Measurements from ENCODE around the gene DCC. TPM values are rescaled to one million over a fixed set of nuclear protein-coding genes. Genes with fewer than 3 reads are reported as not detected.
"Not testable (repeated sequence)": the region's sequence is repeated elsewhere in the genome, so short reads cannot be mapped to it uniquely, and the experiment has no call there.

Gene DCC
- total RNA-seq, 2 experiments from 2014 or later: not detected

DNA sequence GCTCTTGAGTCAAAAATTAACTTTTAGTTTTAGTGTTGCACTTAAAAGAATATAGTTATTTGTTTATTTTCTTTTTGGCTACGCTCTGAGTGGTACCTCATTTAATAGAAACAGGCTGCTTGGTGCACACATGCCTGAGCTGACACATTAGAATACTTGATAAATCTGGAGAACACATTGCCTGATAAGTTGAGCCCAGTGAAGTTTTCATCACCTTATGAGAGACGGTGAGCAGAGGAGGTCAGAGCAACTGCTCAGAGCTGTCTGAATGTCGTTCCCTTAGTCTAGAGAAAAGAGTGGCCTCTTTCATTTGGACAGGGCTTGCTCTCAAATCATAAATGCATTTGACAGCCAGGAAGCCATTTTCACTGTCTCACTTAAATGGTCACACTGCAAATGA is 1168.5 kb downstream of the DCC start:
- H3K9me3 Mint-ChIP-seq: no peaks in the 10 kb centered on the region
- DNase-seq: no peak
- CTCF ChIA-PET: no interaction called here
- H3K4me3 Mint-ChIP-seq: no peak overlapping the region
- H3K36me3 Mint-ChIP-seq (ENCODE audit: low read depth): no peaks in the 10 kb centered on the region
- H3K27me3 Mint-ChIP-seq: no peaks in the 10 kb centered on the region
- H3K27ac Mint-ChIP-seq: no peak overlapping the region
- no peaks in the 10 kb centered on the region for H3K4me1 Mint-ChIP-seq
- POLR2A ChIA-PET: no interaction called here

DNA sequence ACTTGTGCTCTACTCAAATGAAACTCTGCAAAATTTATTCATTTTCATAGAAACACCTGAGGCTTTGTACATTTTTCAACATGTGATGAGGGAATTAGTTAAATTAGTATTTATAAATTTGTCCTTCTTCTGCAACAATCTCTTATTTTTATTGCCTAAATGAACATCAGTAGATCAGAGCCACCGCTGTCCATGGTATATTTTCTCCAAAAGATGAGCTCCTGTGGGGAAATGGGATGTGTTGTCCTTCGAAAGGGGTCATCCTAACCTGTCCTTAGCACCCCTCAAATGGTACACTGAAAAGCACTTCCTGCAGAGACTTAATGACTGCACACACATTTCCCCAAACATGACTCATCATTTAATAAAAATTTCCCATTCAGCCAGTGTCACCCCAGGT is 1169.9 kb downstream of the DCC start:
- no peak overlapping the region for H3K4me3 Mint-ChIP-seq
- no peak for DNase-seq
- H3K9me3 Mint-ChIP-seq: no peaks in the 10 kb centered on the region
- CTCF ChIA-PET: no interaction called here
- H3K27ac Mint-ChIP-seq: no peak overlapping the region
- H3K27me3 Mint-ChIP-seq: no peaks in the 10 kb centered on the region
- no peaks in the 10 kb centered on the region for H3K4me1 Mint-ChIP-seq
- no peaks in the 10 kb centered on the region for H3K36me3 Mint-ChIP-seq (ENCODE audit: low read depth)
- POLR2A ChIA-PET: no interaction called here

DNA sequence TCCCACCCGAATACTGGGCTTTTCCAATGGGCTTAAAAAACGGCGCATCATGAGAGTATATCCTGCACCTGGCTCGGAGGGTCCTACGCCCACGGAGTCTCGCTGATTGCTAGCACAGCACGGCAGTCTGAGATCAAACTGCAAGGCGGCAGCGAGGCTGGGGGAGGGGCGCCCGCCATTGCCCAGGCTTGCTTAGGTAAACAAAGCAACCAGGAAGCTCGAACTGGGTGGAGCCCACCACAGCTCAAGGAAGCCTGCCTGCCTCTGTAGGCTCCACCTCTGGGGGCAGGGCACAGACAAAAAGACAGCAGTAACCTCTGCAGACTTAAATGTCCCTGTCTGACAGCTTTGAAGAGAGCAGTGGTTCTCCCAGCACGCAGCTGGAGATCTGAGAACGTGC is 1171.7 kb downstream of the DCC start:
- DNase-seq; H3K27ac Mint-ChIP-seq; H3K4me1 Mint-ChIP-seq; POLR2A ChIA-PET; H3K27me3 Mint-ChIP-seq; CTCF ChIA-PET; H3K36me3 Mint-ChIP-seq (ENCODE audit: low read depth); H3K4me3 Mint-ChIP-seq; H3K9me3 Mint-ChIP-seq: not testable (repeated sequence)

DNA sequence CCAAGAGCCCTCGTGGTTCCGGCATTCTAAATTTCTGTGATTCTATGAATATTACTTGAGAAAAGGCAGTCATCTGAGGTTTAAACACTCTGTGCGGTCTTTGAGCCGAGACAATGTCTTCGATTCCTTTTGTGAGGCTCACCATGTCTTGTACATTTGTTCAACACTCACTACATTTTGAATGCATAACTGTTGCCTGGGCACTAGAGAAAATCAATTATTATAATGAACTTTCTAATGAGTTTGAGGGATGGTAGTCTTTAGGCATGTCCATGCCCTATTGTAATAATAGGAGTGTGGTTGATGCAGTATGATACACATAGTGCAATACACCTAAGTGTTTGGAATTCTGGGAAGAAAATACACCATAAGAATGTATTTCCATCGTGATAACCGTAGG is 1181.1 kb downstream of the DCC start:
- Mint-ChIP-seq H3K4me3 (no peak overlapping the region), H3K9me3 (no peaks in the 10 kb centered on the region), H3K27me3 (no peaks in the 10 kb centered on the region), H3K4me1 (no peaks in the 10 kb centered on the region), H3K36me3 (ENCODE audit: low read depth) (no peaks in the 10 kb centered on the region), H3K27ac (no peak overlapping the region)
- CTCF ChIA-PET: no interaction called here
- DNase-seq: no peak
- POLR2A ChIA-PET: no interaction called here

DNA sequence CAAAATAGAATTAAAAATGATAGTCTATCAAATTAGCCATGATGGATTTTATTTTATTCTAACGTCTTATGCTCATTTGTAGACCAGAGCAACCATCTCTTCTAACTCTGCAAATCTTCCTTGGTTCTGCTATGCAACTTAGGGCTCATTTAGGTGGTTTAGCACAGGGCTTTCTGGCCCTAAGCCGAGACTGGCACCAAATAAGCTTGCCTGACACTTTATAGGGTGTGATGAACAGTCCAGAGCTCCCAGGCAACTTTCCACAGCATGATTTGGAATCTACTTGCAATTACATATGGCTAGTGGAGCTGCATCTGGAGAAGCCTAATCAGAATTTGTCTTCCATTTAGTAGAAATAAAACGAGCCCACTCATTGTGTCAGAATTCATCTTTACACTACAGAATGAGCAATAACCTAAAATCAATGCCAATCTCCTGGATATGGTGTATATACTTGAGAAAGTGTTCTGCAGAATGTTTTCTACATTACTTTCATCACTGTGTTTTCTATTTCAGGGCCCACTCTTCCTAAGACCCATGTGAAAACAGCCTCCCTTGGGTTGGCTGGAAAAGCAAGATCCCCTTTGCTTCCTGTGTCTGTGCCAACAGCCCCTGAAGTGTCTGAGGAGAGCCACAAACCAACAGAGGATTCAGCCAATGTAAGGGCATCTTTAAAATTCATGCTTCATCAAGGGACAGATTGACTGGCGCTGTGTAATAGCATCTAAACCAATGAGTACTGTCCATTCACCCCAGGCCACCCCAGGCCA is 1186.3 kb downstream of the DCC start:
- Mint-ChIP-seq H3K4me1 (no peaks in the 10 kb centered on the region), H3K27ac (no peak overlapping the region), H3K9me3 (no peaks in the 10 kb centered on the region), H3K36me3 (ENCODE audit: low read depth) (no peaks in the 10 kb centered on the region), H3K4me3 (no peak overlapping the region), H3K27me3 (no peaks in the 10 kb centered on the region)
- CTCF ChIA-PET: no interaction called here
- no peak for DNase-seq
- POLR2A ChIA-PET: no interaction called here

DNA sequence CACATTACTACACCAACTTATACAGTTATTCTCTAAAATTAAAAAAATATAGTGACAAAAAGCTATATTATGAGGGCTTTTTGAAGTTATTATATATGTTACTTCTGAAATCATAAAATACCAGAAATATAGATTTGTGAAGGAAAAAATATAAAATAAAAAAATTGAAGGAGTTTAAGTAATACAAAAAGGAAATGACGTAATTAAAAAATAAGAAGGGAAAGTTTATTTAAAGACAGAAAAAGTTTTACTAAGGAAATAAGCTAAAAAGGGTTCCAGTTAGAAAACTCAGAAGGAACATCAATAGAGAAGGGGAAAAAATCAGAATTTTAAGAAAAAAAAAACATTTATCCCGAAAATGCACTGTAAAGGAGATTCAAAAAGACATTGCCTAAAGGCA is 1187.4 kb downstream of the DCC start:
- no peaks in the 10 kb centered on the region for H3K9me3 Mint-ChIP-seq
- CTCF ChIA-PET: no interaction called here

DNA sequence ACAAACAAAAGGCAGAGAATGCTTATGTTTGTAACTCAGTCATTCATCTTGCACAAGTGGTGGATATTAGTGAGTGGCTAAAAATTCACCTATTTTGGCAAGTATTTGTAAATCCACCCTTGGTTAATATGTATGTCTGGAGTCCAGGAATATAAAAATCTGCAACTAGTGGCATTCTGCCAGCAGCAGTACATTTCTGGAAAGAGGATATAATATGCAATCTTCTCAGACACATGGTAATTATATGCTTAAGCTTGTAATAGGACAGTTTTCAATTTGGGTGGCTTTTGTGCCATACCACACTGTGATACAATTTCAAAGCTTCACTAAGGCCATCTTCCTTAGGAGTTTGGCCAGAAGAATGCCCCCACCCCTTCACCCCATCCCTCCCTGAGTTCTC is 1191.2 kb downstream of the DCC start:
- ChIA-PET POLR2A (no interaction called here), CTCF (no interaction called here)
- no peak for DNase-seq
- Mint-ChIP-seq H3K36me3 (ENCODE audit: low read depth) (no peaks in the 10 kb centered on the region), H3K27ac (no peak overlapping the region), H3K27me3 (no peaks in the 10 kb centered on the region), H3K4me3 (no peak overlapping the region), H3K4me1 (no peaks in the 10 kb centered on the region), H3K9me3 (no peaks in the 10 kb centered on the region)

More for the DNA sequence above, 1187.4 kb downstream of the DCC start:
- no peak overlapping the region for H3K4me3 Mint-ChIP-seq
- no peak for DNase-seq
- no peak overlapping the region for H3K27ac Mint-ChIP-seq
- no peaks in the 10 kb centered on the region for H3K4me1 Mint-ChIP-seq
- POLR2A ChIA-PET: no interaction called here
- H3K36me3 Mint-ChIP-seq (ENCODE audit: low read depth): no peaks in the 10 kb centered on the region
- H3K27me3 Mint-ChIP-seq: no peaks in the 10 kb centered on the region

DNA sequence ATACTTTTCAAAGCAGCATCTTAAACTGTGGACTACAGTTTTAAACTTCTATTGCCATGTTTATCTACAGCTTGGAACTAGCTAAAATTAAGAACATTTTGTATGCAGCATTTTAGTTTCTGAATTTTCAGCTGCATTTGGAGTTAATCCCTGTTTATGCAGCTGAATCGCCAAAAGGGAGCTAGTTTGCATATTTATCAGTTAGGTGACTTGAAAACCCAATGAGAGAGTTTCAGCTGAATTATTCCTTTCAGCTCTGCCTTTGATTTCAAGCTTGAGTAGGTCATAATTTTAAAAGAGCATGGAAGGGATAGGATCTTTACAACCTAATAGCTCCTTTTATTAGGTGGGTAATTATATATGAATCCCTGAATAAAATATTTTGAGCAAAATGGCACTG is 1191.9 kb downstream of the DCC start:
- no peaks in the 10 kb centered on the region for H3K4me1 Mint-ChIP-seq
- POLR2A ChIA-PET: no interaction called here

DNA sequence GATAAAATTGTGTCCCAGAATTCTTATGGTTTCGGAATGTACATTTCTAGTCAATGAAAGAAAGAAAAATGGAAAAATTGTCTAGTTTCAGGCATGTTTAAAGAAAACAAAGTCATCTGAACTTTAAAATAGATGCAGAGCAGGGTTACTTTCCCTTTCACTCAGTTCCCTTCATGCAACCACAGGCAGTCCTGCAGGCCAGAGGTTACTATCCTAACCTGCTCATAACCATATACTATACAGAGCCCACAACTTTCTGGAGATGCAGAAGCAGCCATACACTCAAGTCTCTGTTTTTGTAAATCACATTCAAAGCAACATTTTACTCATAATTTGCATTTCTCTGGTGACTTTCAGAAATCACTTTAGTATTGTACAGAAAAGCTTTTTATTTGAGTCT is 1194.2 kb downstream of the DCC start:
- ChIA-PET CTCF (no interaction called here), POLR2A (no interaction called here)
- Mint-ChIP-seq H3K4me1 (no peaks in the 10 kb centered on the region), H3K4me3 (no peak overlapping the region), H3K27me3 (no peaks in the 10 kb centered on the region), H3K27ac (no peak overlapping the region), H3K36me3 (ENCODE audit: low read depth) (no peaks in the 10 kb centered on the region), H3K9me3 (no peaks in the 10 kb centered on the region)
- DNase-seq: no peak

More for the DNA sequence above, 1191.9 kb downstream of the DCC start:
- Mint-ChIP-seq H3K27ac (no peak overlapping the region), H3K27me3 (no peaks in the 10 kb centered on the region), H3K4me3 (no peak overlapping the region), H3K36me3 (ENCODE audit: low read depth) (no peaks in the 10 kb centered on the region), H3K9me3 (no peaks in the 10 kb centered on the region)
- DNase-seq: no peak
- CTCF ChIA-PET: no interaction called here

DNA sequence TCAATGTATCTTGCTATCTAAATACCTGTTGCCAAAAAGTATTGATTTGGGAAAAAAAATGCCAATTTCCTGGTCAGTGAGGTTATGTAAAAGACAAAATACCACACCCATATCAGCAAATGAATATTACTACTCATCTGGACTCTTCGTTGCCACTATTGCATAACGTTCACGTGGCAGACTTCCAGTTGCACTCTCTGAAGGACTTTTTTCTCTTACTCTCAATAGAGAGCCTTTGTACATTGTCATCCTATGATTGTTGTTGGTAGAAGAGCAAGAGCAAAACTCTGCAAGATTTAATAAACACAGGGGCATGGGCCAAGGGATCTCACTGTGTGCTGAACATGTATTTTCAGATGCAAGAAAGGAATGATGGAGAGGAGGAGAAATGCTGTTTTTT is 1194.7 kb downstream of the DCC start:
- Mint-ChIP-seq H3K36me3 (ENCODE audit: low read depth) (no peaks in the 10 kb centered on the region), H3K9me3 (no peaks in the 10 kb centered on the region), H3K4me3 (no peak overlapping the region), H3K27me3 (no peaks in the 10 kb centered on the region), H3K4me1 (no peaks in the 10 kb centered on the region), H3K27ac (no peak overlapping the region)
- ChIA-PET POLR2A (no interaction called here), CTCF (no interaction called here)
- DNase-seq: no peak

DNA sequence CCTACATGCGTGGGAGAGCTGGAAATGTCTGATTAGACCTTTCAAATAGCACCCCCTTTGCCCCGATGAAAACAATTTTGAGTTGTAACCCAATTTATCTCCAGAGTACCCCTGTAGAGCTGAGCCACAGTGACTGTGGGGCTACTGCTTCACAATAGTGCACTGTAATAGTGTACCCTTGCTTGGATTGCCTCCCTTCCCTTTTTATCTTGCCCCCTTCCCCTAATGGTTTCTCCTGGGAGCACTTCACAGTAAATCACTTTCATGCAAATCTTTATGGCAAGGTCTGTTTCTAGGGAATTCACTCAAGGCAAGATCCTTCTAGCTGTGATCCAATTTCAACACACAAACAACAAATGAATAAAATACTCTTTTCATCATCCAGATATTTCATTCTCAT is 1196.9 kb downstream of the DCC start:
- H3K4me3 Mint-ChIP-seq: no peak overlapping the region
- no peaks in the 10 kb centered on the region for H3K27me3 Mint-ChIP-seq
- DNase-seq: no peak
- H3K4me1 Mint-ChIP-seq: no peaks in the 10 kb centered on the region
- no peaks in the 10 kb centered on the region for H3K9me3 Mint-ChIP-seq
- H3K27ac Mint-ChIP-seq: no peak overlapping the region
- ChIA-PET CTCF (no interaction called here), POLR2A (no interaction called here)
- H3K36me3 Mint-ChIP-seq (ENCODE audit: low read depth): no peaks in the 10 kb centered on the region

DNA sequence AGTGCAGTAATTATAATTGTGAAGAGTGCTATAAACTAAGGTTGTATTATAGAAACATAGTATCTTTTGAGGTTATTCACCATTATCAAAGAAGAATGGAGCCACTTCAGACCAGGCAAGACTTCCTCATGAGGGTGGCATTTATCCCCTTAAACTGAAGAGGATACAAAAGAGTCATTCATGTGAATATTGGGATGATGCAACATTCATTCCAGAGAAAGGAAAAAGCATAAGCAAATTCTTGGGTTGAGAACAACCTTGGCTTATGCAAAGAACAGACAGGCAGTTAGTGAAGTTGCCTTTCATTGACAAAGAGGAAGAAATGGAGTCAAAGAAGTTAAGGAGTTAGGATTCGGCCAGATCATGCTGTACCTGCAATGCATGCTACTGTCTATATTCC is 1201.9 kb downstream of the DCC start:
- H3K9me3 Mint-ChIP-seq: peaks cover 3% of the 10 kb centered on the region
- H3K36me3 Mint-ChIP-seq (ENCODE audit: low read depth): no peaks in the 10 kb centered on the region
- no peaks in the 10 kb centered on the region for H3K4me1 Mint-ChIP-seq
- H3K27me3 Mint-ChIP-seq: no peaks in the 10 kb centered on the region
- CTCF ChIA-PET: no interaction called here
- H3K4me3 Mint-ChIP-seq: no peak overlapping the region
- POLR2A ChIA-PET: no interaction called here
- no peak for DNase-seq
- no peak overlapping the region for H3K27ac Mint-ChIP-seq

DNA sequence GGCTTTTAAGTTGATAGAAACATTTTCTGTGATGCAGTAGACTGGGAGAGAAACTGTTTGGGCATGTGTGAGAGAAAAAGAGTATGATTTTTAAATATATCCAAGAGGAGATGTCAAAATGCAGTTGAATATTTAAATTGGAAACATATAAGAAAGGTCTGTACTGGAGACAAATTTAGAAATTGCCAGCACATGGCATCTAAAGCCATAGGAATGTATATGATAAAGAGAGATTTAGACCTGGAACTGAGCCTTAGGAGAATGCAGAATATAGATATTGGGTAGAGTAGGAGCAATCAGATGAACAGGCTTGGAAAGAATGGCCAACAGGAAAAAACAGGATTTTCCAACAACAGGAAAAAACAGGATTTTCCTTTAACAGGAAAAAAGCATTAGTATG is 1203.7 kb downstream of the DCC start:
- no peak overlapping the region for H3K27ac Mint-ChIP-seq
- DNase-seq: no peak
- H3K36me3 Mint-ChIP-seq (ENCODE audit: low read depth): no peaks in the 10 kb centered on the region
- no peaks in the 10 kb centered on the region for H3K27me3 Mint-ChIP-seq
- CTCF ChIA-PET: no interaction called here
- no peaks in the 10 kb centered on the region for H3K4me1 Mint-ChIP-seq
- POLR2A ChIA-PET: no interaction called here
- H3K9me3 Mint-ChIP-seq: peaks cover 3% of the 10 kb centered on the region
- no peak overlapping the region for H3K4me3 Mint-ChIP-seq

DNA sequence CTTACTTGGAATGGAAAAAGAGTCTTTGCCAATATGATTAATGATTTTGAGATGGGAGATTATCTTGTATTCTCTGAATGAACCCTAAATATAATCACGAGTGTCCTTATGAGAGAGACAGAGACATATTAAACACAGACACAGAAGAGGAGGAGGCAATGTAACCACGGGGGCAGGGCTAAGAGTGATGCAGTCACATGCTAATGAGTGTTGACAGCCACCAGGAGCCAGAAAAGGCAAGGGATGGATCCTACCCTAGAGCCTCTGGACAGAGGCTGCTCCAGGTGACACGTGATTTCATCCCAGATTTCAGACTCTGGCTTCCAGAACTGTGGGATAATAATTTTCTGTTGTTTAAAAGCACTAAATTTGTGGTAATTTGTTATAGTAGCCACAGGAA is 1204.9 kb downstream of the DCC start:
- Mint-ChIP-seq H3K4me3 (no peak overlapping the region), H3K27ac (no peak overlapping the region), H3K27me3 (no peaks in the 10 kb centered on the region), H3K36me3 (ENCODE audit: low read depth) (no peaks in the 10 kb centered on the region), H3K9me3 (peaks cover 3% of the 10 kb centered on the region), H3K4me1 (no peaks in the 10 kb centered on the region)
- no peak for DNase-seq
- CTCF ChIA-PET: no interaction called here
- POLR2A ChIA-PET: no interaction called here

All from activated CD4-positive, alpha-beta memory T cell treated with anti-CD3 and anti-CD28 coated beads, Interleukin-2, amount 10 ng/mL, durations not matched to agents 7 days and 5 days (primary cell).